Stimulated activated CD8-positive, alpha-beta memory T cell treated with anti-CD3 and anti-CD28 coated beads, Interleukin-15, amount 100 ng/mL, for 1 hour (primary cell): Measurements from ENCODE around the gene IMMP2L.
A peak's percentile ranks its signal among the peaks of the same experiment; 100 is the strongest.
"Not testable (repeated sequence)": the region's sequence is repeated elsewhere in the genome, so short reads cannot be mapped to it uniquely, and the experiment has no call there.

Experiments used
- DNase-seq: peaks from one replicate; pipeline ENCODE4 v3.0.0-alpha.2; 2020; ENCODE audit warnings: low read depth

Gene IMMP2L

DNA sequence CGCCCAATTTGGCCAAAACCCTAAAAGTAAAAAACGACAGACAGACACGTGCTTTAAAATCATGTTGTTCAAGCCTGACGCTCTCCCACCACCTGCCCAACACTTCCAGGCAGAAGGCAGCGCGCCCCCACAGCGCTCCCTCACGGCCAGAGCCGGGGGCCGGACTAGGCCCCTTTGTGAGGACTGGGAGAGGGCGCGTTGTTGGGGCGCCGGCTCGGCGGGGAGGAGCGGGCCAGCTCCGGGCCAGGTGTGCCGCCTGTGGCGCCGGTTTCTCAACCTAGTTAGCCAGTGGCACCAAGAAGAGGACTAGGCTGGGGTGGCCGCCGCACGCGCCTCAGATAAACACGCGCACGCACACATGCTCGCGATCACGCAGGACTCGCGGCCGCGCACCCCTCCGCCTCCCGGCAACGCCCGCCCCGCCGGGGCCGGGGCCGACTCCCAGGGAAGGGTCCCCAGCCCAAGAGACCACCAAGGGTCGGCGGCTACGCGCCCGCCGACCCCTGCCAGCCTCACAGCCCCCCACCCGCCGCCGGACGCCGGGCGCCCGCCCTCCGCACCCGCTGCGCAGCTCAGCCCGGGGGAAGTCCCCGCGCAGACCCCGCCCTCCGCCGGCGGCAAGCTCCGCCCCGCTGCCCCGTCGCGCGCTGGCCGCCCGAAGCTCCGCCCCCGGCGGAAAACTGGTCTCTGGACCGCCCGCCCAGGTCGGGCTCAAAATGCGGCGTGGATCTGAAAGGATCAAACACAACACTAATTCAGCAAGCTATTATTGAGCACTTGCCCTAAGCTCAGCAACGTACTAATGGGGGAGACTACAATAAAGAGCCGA is at the start of gene IMMP2L:
Gene IMMP2L, minus strand, starts transcription at position 589 of the 829 bp plus-strand sequence.
- peak; percentile 80 for DNase-seq

DNA sequence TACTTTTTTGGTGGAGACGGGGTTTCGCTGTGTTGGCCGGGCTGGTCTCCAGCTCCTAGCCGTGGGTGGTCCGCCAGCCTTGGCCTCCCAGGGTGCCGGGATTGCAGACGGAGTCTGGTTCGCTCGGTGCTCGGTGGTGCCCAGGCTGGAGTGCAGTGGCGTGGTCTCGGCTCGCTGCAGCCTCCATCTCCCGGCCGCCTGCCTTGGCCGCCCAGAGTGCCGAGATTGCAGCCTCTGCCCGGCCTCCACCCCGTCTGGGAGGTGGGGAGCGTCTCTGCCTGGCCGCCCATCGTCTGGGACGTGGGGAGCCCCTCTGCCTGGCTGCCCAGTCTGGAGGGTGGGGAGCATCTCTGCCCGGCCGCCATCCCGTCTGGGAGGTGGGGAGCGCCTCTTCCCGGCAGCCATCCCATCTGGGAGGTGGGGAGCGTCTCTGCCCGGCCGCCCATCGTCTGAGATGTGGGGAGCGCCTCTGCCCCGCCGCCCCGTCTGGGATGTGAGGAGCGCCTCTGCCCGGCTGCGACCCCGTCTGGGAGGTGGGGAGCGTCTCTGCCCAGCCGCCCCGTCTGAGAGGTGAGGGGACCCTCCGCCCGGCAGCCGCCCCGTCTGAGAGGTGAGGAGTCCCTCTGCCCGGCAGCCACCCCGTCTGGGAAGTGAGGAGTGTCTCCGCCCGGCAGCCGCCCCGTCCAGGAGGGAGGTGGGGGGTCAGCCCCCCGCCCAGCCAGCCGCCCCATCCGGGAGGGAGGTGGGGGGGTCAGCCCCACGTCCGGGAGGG is 47.4 kb upstream of the IMMP2L start:
- not testable (repeated sequence) for DNase-seq

DNA sequence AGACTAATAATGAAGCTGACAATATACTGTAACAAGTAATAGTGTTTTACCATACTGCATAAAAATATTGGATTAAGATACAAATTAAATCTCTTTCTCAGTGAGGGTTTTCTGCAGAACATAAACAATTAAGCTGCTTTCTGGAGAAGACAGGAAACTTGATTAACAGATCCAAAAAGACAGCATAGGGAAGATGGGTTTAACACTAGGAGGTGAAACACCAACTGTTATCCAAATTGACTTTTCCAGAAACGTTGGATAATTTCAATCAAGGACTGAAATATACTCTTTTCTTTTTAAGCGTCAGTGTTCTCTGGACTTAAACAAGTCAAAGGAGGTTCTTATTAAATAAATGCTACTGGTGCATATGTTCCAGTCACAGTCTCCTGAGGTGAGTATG is 45.3 kb upstream of the IMMP2L start:
- DNase-seq, result no peak

DNA sequence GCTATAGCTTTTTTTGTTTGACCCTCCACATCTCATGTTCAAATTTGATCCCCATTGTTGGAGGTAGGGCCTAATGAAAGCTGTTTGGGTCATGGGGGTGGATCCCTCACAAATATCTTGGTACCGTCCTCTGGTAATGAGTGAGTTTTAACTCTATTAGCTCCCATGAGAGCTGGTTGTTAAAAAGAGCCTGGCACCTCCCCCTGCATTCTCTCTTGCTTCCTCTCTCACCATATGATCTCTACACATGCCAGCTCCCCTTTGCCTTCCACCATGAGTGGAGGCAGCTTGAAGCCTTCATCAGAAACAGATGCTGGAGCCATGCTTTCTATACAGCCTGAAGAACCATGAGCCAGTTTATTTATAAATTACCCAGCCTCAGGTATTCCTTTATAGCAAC is 43.0 kb upstream of the IMMP2L start:
- no peak for DNase-seq

DNA sequence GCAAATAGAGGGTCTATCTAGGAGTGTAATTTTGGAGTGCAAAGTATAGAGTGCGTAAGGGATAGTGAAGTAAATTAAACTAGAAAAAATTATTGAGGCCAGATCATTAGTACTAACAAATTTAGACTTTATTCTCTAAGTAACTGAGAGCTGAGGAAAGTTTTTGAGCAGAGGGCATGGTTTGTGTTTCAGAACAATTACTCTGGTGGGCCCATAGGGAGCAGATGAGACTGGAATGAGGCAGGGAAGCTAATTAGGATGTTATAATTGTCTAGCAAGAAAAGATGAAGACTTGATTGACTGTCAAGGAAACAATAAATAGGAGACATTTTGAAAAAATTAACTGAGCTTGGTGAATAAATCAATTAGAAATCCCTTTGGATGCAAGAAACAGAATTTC is 37.8 kb upstream of the IMMP2L start:
- no peak for DNase-seq

DNA sequence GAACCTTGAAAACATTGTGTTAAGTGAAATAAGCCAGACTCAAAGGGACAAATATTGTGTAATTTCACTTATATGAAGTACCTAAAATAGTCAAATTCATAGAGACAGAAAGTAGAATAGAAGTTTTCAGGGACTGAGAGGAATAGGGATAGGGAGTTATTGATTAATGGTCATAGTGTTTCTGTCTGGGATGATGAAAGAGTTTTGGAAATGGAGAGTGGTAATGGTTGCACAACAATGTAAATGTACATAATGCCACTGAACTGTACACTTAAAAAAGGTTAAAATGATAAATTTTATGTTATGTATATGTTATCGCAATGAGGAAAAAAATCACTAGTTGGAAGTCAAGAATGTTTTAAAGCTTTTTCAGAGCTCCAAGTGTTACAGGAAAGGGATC is 33.5 kb upstream of the IMMP2L start:
- no peak for DNase-seq

DNA sequence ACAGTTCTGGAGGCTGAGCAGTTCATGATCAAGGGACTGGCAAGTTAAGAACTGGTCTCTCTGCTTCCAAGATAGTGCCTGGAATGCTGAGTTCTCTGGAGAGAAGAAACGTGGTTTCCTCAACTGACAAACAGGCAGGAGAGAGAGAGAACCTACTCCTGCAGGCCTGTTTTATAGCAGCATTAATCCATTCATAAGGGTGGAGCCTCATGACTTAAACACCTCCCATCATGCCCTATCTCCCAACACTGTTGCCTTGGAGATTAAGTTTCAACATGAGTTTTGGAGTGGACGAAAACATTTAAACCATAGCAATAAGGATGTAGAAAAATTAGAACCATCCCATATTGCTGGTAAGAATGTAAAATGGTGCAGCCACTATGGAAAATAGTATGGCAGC is 32.3 kb upstream of the IMMP2L start:
- DNase-seq, result no peak

DNA sequence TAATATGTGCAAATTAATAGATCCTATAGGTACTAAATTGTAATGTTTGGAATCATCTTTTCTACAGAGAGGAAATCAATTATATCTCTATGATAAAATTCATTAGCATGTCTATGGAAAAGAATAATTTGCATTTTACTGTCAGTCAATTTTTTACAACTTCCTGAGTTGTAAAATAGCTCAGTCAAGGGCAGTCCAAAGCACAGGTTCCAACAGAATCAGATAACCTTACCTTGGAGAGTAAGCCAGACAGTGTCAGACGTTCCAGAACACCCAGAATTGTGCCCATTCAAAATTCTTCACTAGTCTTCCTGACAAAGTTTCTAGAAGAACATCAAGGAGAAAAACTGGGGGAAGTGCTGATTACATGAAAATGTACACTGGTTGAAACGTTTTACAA is 31.1 kb upstream of the IMMP2L start:
- DNase-seq, result no peak

DNA sequence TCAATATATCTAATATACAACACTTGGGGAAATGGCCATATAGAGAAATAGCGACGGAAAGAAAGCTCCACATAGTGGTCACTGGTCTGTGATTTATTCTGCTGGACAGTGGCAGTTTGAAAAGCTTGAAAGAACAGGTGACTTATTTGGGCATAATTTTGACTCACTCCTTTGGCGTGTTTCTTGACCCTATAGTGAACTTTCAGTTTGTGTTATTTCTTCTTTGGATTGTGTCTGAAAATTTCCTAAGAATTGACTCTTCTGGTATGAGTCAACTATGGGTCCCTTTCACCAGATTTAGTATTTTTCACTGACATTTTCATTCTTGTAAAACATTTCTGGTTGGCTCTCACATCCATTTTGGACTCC is 25.8 kb upstream of the IMMP2L start:
- DNase-seq, result no peak

DNA sequence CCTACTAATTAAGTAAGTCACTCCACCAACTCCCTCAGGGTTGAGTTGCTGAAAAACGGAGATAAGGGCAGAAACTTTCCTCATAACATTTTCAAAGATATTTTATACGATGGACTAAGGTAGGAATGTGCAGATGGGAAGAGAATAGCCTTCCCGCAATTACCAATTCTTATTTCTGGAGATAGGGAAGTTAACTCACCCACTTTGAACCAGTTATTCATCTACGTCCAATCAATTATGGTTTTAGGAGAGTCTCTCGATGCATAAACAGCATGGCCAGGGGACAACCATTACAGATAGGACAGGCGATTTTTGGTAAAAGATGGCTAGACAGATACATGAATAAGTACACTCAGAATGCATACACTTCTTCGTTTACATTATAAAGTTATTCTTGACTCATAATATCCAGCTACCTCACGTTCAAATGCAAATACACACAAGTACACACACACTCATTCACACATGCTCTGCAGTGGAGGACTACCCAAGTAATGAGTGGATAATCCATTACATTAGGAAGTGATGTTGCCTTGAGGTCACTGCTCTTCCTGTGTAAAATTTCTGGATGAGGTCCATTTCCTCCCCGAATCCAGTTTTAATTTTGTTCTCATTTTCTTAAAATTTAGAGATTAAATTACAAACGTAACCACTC is 25.2 kb upstream of the IMMP2L start:
- no peak for DNase-seq

DNA sequence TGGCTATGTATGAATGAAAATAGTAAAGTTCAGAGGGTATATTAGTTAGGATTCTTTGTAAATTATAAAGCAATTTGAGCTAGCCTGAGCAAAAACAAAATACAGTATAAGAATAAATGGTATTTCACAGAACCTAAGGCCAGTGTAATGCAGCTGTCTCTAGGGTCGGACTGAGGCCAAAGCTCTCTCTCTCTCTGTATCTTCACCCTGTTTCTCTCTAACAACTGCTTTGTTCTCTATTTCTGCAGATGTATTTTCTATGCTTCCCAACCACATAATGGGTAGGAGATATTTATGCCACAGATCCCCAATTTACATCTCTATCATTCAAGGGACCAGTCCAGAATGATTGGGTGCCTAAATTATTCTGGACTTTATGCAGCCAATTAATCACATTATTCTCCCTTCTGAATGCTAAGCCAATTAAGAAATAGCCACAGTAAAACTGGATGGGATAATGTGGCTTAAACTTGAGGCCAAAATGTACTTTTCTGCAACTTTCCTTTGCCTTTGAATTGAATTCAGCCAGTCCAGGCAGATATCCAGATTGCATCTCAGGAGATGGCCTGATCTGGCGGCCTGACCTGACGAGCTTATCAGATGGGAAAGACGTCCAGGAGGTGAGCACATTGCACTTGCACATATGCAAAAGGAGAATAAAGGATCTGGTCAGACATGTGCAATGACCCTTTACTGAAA is 24.6 kb upstream of the IMMP2L start:
- no peak for DNase-seq

DNA sequence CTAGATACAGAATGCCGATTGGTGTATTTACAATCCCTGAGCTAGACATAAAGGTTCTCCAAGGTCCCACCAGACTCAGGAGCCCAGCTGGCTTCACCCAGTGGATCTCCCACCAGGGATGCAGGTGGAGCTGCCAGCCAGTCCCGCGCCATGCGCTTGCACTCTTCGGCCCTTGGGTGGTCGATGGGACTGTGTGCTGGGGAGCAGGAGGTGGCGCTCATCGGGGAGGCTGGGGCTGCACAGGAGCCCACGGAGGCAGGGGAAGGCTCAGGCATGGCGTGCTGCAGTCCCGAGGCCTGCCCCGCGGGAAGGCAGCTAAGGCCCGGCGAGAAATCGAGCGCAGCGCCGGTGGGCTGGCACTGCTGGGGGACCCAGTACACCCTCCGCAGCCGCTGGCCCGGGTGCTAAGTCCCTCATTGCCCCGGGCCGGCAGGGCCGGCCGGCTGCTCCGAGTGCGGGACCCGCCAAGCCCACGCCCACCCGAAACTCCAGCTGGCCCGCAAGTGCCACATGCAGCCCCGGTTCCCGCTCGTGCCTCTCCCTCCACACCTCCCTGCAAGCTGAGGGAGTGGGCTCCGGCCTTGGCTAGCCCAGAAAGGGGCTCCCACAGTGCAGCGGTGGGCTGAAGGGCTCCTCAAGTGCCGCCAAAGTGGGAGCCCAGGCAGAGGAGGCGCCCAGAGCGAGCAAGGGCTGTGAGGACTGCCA is 19.6 kb upstream of the IMMP2L start:
- not testable (repeated sequence) for DNase-seq

DNA sequence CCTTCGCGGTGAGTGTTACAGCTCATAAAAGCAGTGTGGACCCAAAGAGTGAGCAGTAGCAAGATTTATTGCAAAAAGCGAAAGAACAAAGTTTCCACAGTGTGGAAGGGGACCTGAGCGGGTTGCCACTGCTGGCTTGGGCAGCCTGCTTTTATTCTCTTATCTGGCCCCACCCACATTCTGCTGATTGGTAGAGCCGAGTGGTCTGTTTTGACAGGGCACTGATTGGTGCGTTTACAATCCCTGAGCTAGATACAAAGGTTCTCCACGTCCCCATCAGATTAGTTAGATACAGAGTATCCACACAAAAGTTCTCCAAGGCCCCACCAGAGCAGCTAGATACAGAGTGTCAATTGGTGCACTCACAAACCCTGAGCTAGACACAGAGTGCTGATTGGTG is 18.9 kb upstream of the IMMP2L start:
- not testable (repeated sequence) for DNase-seq

DNA sequence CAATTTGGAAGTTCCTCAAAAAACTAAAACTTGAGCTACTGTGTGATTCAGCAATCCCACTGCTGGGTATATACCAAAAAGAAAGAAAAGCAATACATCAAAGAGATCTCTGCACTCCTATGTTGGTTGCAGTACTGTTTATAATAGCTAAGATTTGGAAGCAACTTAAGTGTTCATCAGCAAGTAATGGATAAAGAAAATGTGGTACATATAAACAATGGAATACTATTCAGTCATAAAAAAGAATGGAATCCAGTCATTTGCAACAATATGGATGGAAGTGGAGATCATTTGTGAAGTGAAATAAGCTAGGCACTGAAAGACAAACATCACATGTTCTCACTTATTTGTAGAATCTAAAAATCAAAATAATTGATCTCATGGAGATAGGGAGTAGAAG is 16.5 kb upstream of the IMMP2L start:
- DNase-seq, result no peak

DNA sequence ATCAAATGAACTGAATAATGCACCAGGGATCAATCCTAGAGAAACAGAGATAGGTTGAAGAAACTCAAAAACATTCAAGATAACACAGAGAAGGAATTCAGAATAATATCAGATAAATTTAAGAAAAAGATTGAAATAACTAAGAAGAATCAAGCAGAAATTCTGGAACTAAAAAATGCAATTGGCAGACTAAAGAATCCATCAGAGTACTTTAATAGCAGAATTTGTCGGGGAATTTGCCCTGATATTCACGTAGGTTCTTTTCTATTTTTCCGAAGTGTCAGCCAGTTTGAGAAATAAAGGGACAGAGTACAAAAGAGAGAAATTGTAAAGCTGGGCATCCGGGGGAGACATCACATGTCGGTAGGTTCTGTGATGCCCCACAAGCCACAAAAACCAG is 9.4 kb upstream of the IMMP2L start:
- DNase-seq, result no peak

DNA sequence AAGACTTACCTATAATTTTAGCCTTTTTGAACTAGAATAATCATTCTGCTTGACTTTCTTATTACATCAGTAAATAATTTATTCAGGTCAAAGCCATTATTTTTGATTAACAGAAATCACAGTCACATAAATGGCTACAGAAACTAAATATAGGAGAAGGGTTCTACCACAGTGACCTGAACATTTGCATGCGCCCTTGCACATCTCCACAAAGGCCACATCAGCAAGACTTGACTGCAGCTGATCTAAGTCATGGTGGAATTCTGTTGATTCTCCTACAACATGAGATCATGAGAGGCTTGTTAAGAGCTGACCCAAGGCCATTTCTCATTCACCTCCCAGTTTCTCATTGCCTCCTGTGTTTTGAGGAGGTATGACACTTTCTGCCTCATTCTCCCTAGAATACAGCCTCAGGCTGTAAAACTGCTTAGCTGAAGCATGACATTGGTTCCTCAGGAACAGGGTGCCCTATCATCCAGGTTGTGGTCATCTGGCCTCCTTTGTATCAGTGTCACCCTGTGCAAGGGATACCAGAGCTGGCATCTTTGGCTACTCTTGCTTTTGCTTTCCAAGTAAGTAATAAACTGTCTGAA is 6.7 kb upstream of the IMMP2L start:
- no peak for DNase-seq

DNA sequence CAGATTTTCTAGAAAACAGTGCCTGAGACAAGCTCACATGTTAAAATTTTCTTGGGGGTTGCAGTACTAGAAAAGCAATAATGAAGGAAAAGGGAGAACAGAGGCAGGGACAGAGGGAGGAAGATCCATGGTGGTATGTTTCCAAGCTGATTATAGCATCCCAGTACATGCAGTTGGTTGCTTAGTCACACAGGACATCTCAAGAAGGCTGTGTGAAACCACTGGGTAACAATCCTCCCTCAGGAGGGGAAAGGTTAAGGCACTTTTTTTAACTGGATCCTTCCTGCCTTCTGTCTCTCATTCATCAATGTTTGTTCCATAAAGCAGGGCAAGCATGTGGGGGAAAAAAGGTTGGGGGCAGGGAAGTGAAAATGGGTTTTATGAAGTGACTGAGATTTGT is 6.1 kb upstream of the IMMP2L start:
- DNase-seq, result no peak

DNA sequence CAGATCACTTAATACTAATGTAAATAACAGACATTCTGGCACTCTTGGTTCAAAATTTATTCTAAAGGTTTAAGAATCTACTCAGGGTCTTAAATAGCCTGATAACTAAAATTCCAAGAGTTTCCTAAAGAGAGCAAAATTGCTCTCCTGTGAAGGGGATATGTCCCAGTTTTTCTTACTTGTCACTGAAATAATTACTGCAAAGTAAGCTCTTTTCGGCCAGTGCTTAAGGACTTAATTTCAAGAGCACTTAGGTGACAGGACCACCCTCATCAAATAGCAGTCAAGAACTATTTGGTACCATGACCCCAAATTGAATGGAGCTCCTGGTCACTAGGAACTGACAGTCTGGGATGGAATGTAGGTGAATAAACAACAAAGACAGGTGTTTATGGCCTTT is 1.8 kb upstream of the IMMP2L start:
- DNase-seq, result no peak

DNA sequence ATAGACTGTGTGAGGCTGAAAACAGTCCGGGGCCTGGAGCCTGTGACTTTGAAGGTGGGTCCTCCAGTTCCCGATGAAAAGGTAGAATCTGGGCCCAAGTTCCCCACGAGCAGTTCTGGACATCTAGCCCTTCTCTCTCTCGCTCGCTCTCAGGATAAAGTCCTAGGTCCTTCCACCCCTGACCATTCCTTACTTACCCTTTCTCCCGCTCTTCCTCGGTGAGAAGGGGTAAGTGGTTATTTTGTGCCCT is 713 bp downstream of the IMMP2L start:
- DNase-seq, result no peak

DNA sequence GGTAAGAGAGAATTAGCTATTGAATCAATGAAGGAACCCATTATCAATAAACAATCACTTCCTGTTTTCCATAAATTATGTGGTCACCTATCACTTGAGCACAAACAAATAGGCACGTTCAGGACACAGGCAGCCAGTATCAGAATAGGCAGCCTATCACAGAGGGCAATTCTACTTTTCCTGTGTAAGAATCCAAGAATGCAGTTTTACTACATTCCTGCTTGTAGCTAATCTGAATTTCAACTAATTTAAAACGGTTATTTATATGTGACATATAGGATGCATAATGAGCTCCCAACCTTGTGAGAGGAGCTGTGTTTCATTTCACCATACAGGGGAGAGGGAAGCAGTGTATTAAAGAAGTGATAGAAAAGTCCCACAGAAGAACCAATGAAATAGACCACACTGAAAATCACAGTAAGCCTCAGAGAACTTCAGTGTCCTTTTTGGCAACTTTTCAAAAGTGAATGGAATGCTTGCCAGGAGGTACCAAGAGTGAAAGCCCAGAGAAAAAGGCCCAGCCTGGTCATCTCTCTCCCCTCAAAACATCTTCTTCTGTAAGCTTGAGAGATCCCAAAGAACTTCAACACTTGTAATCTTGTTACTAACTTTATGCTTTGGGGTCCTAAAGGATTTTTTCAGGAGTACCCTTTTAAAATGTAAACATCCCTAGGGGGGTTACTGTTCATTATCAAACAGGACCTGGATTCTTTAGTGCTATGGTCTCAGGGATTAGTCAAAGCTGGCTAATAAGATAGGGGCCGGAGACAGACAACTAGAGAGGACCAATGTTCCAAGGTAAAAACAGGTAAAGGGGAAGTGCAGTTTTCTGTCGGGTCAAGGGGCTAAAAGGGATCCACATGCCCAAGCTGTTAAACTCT is 1.3 kb downstream of the IMMP2L start:
- no peak for DNase-seq

DNA sequence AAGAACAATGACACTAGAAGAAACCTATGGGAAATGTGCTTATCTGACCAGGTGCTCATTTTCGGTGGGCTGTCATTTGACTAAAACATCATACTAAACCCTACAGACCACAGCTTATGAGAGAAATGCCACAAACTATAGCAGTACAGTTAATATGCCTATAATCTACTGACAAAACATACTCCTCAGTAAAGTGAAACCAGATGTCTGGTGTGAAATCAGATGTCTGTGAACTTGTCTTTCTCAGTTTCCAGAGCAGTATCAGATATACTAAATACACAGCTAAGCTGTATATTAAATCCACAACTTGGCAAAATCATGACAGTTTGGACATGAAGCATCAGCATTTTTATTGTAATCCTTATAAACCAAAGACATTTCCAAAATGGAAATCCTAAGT is 3.3 kb downstream of the IMMP2L start:
- DNase-seq, result no peak
